ENCODE results near the gene TMA7B.

TMA7B gene

GRCh38 chr22:39966470-39966869 is 6.3 kb downstream of the TMA7B start:
- in situ Hi-C loops (cut with MboI; ENCODE audit: low sequenced_read_pairs, unreplicated experiment): no loop called here
- no peak for TF ChIP-seq CTCF (IDR thresholded peaks at IDR 0.05; ENCODE audit: borderline replicate concordance, control extremely low read depth, extremely low read depth, insufficient read depth, missing control alignments)
- no peak for DNase-seq (ENCODE audit: low spot score)

DNA sequence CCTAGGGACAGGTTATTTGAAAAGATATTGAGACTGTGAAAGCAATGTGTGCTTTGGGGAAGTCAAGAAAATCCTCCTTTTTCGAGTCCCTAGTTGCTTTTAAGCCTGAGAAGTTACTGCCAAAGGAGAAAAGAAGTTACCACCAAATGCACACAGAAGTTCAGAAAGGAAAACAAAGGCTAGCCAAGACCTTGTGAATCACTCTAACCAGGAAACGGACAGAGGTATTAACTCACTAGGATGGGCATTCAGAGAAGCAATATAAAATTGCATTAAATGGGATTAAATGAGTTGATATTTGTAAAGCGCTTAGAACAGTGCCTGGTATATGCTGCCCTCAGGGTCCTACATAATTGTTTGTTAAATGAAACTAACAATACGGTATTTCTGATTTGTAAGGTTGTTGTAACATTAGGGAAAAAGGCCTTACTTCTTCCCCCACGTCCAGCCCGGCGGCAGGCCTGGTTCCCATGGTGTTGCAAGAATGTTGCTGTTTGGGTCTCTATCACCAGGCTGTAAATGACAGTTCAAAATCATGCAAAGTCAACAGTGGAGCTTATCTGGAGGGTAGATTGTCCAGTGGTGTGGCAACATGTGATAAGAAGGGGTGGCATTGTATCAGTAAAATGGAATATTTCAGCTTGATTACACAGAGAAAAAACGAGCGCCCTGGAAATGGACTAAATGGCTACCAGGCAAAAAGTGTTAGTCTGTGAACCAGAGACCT is 7.1 kb downstream of the TMA7B start:
- TF ChIP-seq CTCF (IDR thresholded peaks at IDR 0.05; ENCODE audit: borderline replicate concordance, control extremely low read depth, extremely low read depth, insufficient read depth, missing control alignments): no peak
- in situ Hi-C loops (cut with MboI; ENCODE audit: low sequenced_read_pairs, unreplicated experiment): no loop called here
- no peak for DNase-seq (ENCODE audit: low spot score)

GRCh38 chr22:39967996-39968972 is 8.1 kb downstream of the TMA7B start:
- TF ChIP-seq CTCF (IDR thresholded peaks at IDR 0.05; ENCODE audit: borderline replicate concordance, control extremely low read depth, extremely low read depth, insufficient read depth, missing control alignments): no peak
- DNase-seq (ENCODE audit: low spot score): no peak
- in situ Hi-C loops (cut with MboI; ENCODE audit: low sequenced_read_pairs, unreplicated experiment): no loop called here

GRCh38 chr22:39970742-39971141 is 10.5 kb downstream of the TMA7B start:
- no peak for DNase-seq (ENCODE audit: low spot score)
- TF ChIP-seq CTCF (IDR thresholded peaks at IDR 0.05; ENCODE audit: borderline replicate concordance, control extremely low read depth, extremely low read depth, insufficient read depth, missing control alignments): no peak
- in situ Hi-C loops (cut with MboI; ENCODE audit: low sequenced_read_pairs, unreplicated experiment): no loop called here

DNA sequence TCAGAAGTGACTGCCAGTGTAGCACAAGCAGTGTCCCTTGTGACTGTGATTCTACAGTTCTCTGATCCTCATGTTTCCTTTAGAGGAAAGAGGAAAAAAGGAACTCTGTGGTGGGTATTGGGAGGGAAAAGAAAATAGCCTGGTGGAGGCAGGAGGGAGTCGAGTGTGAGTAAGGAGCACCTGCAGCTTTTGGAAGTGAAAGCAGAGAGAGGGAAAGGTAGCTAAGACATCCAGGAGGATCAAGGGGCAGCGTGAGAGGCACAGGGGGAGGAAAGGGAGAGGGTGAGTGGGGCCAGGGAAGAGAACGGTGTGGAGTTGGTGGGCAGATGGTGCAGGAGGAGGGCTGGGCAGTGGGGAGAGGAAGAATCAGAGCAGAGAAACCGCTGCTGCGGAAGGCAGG is 12.4 kb downstream of the TMA7B start:
- DNase-seq (ENCODE audit: low spot score): no peak
- in situ Hi-C loops (cut with MboI; ENCODE audit: low sequenced_read_pairs, unreplicated experiment): no loop called here
- TF ChIP-seq CTCF (IDR thresholded peaks at IDR 0.05; ENCODE audit: borderline replicate concordance, control extremely low read depth, extremely low read depth, insufficient read depth, missing control alignments): no peak

GRCh38 chr22:39973656-39974055 is 13.5 kb downstream of the TMA7B start:
- in situ Hi-C loops (cut with MboI; ENCODE audit: low sequenced_read_pairs, unreplicated experiment): no loop called here
- TF ChIP-seq CTCF (IDR thresholded peaks at IDR 0.05; ENCODE audit: borderline replicate concordance, control extremely low read depth, extremely low read depth, insufficient read depth, missing control alignments): no peak
- no peak for DNase-seq (ENCODE audit: low spot score)
